Fibroblast of villous mesenchyme (primary cell): Measurements from ENCODE around the gene MYO16. TPM values are rescaled to one million over a fixed set of nuclear protein-coding genes. Genes with fewer than 3 reads are reported as not detected.
"Not testable (repeated sequence)": the region's sequence is repeated elsewhere in the genome, so short reads cannot be mapped to it uniquely, and the experiment has no call there.

ENCODE experiments used
- DNase-seq: peaks from one replicate; pipeline ENCODE4 v3.0.0-alpha.2; 2010; ENCODE audit warnings: low read depth
- H3K4me3 ChIP-seq: 2 replicates; pipeline ENCODE4 v1.5.1; 2011; ENCODE audit warnings: low read depth, mild to moderate bottlenecking, low read length
- CTCF ChIP-seq: IDR thresholded peaks from 2 replicates; pipeline ENCODE4 v1.5.1; 2012; ENCODE audit warnings: low read depth, mild to moderate bottlenecking, low read length; ENCODE audit not compliant: insufficient read depth
- total RNA-seq: library from RNA; depleted of rRNA; stranded (reverse); fragments of >200 nt; gene quantifications from 2 replicates; pipeline ENCODE4 v1.2.3, GENCODE V29; 2012

The MYO16 gene
- total RNA-seq, 1 donor: 0.86 TPM

- no peak overlapping the region for H3K4me3 ChIP-seq
Observed at GRCh38 chr13:108984251-108984920, 355.0 kb downstream of the MYO16 start.

GRCh38 chr13:108985166-108985565, 355.8 kb downstream of the MYO16 start:
- no peak for DNase-seq
- H3K4me3 ChIP-seq: no peak overlapping the region
- TF ChIP-seq CTCF: no peak

More at GRCh38 chr13:108984251-108984920, 355.0 kb downstream of the MYO16 start:
- no peak for TF ChIP-seq CTCF
- DNase-seq: no peak

GRCh38 chr13:108987517-108987916, 358.1 kb downstream of the MYO16 start:
- peak; percentile 25 for DNase-seq
- TF ChIP-seq CTCF: no peak
- no peak overlapping the region for H3K4me3 ChIP-seq

GRCh38 chr13:108987944-108988343, 358.5 kb downstream of the MYO16 start:
- DNase-seq: no peak
- no peak overlapping the region for H3K4me3 ChIP-seq
- TF ChIP-seq CTCF: no peak

- H3K4me3 ChIP-seq, DNase-seq: not testable (repeated sequence)
Observed at GRCh38 chr13:108991416-108991815, 362.0 kb downstream of the MYO16 start.

- peak; percentile 38 for DNase-seq
Observed at GRCh38 chr13:108993346-108993745, 363.9 kb downstream of the MYO16 start.

GRCh38 chr13:108996430-108996829, 367.0 kb downstream of the MYO16 start:
- no peak for TF ChIP-seq CTCF
- H3K4me3 ChIP-seq: no peak overlapping the region
- no peak for DNase-seq

More at GRCh38 chr13:108993346-108993745, 363.9 kb downstream of the MYO16 start:
- no peak for TF ChIP-seq CTCF
- no peak overlapping the region for H3K4me3 ChIP-seq
